Stomach (tissue), 4 donors: ENCODE results near the gene OGDH.

Experiments
- CTCF ChIP-seq, 7 experiments: fragments of 450-650 bp in 4 of 7; fragments of 200-600 bp in 3 of 7; sonication (generic) in 3 of 7; IDR thresholded peaks; one replicate each; pipeline ENCODE4 v1.5.1; 2016 to 2019; ENCODE audit warnings: antibody characterized with exemption in 7 of 7, control low read depth in 2 of 7, mild to moderate bottlenecking in 1 of 7
- POLR2A ChIP-seq, 4 donors: fragments of 450-650 bp; IDR thresholded peaks; one replicate each; pipeline ENCODE4 v1.6.1; 2016; ENCODE audit warnings: antibody characterized with exemption in 4 of 4, control low read depth in 2 of 4, mild to moderate bottlenecking in 1 of 4, moderate library complexity in 1 of 4
- POLR2AphosphoS5 ChIP-seq, 3 donors: sonication (generic); formaldehyde crosslinking; IDR thresholded peaks; one replicate each; pipeline ENCODE4 v1.6.1; 2016; ENCODE audit warnings: antibody characterized with exemption in 3 of 3

GRCh38 chr7:44689427-44689826, 83.0 kb downstream of the OGDH start:
- TF ChIP-seq POLR2AphosphoS5 (IDR thresholded peaks at IDR 0.05) (no peak), CTCF (IDR thresholded peaks at IDR 0.05) (no peak), POLR2A (IDR thresholded peaks at IDR 0.05) (no peak)
